K562 (cell line): Measurements from ENCODE around the gene NMRK2. TPM values are rescaled to one million over a fixed set of nuclear protein-coding genes. Genes with fewer than 3 reads are reported as not detected.
A peak's percentile ranks its signal among the peaks of the same experiment; 100 is the strongest.

Source experiments
- DACH1 ChIP-seq: fragments of 450-650 bp; IDR thresholded peaks from 2 replicates; pipeline ENCODE4 v1.6.1; 2018; ENCODE audit not compliant: partially characterized antibody
- GABPB1 ChIP-seq: sonication (generic); formaldehyde crosslinking; IDR thresholded peaks from 2 replicates; pipeline ENCODE4 v1.8.0; 2022; ENCODE audit warnings: mild to moderate bottlenecking, missing genetic modification reagents
- HLTF ChIP-seq: fragments of 450-650 bp; IDR thresholded peaks from 2 replicates; pipeline ENCODE4 v1.6.1; 2016
- NR2C2 ChIP-seq, 2 experiments: fragments of 200-800 bp in 1 of 2; sonication (Bioruptor generic) in 1 of 2; sonication (generic) in 1 of 2; formaldehyde crosslinking in 1 of 2; IDR thresholded peaks; 2 replicates each; pipeline versions ENCODE4 v1.6.1 to v1.8.0; 2016 to 2022; ENCODE audit warnings: mild to moderate bottlenecking in 1 of 2, missing compliant biosample characterization in 1 of 2, missing genetic modification characterization in 1 of 2, missing genetic modification reagents in 1 of 2
- ZEB2 ChIP-seq: fragments of 450-650 bp; IDR thresholded peaks from 2 replicates; pipeline ENCODE4 v1.6.1; 2016
- ZNF124 ChIP-seq: sonication (generic); formaldehyde crosslinking; IDR thresholded peaks from 2 replicates; pipeline ENCODE4 v1.8.1; 2022; ENCODE audit warnings: missing genetic modification reagents
- polyA plus RNA-seq, 8 experiments: library from polyadenylated mRNA; depleted of rRNA in 4 of 8; stranded (reverse) in 5 of 8; unstranded in 3 of 8; fragments of >200 nt; fragmentation: Nextera tagmentation in 2 of 8; fragmentation: Illumina TruSeq in 1 of 8; extraction: Ambion mirVana in 2 of 8; extraction: Trizol in 1 of 8; gene quantifications; 2 replicates each; pipeline versions ENCODE4 v1.2.1 to v1.2.3, GENCODE V29; 2011 to 2014; ENCODE audit warnings: inconsistent platforms in 1 of 8, missing spikeins in 1 of 8
- total RNA-seq, 7 experiments: library from RNA; depleted of rRNA in 6 of 7; stranded (reverse); fragments of >200 nt in 6 of 7; fragmentation: Illumina TruSeq in 2 of 7; extraction: Trizol in 2 of 7; gene quantifications; 2 replicates each; pipeline versions ENCODE4 v1.2.1 to v1.2.3, GENCODE V29; 2011 to 2021; ENCODE audit warnings: low replicate concordance in 1 of 7
- TF ChIP-seq, protein P1 (sequence below): fragments of 200-600 bp; sonication (generic); IDR thresholded peaks from one replicate; pipeline ENCODE4 v1.6.1; 2012; ENCODE audit warnings: mild to moderate bottlenecking, low read depth, low read length, inconsistent platforms
- TF ChIP-seq, protein P2 (sequence below): fragments of 450-650 bp; conservative IDR thresholded peaks from 2 replicates; pipeline ENCODE4 v1.6.1; 2016; ENCODE audit warnings: missing genetic modification characterization, low read depth, mild to moderate bottlenecking, missing compliant biosample characterization, moderate library complexity
- TF ChIP-seq, protein P3 (sequence below): fragments of 450-650 bp; formaldehyde crosslinking; IDR thresholded peaks from 2 replicates; pipeline ENCODE4 v1.4.0; 2020; ENCODE audit warnings: mild to moderate bottlenecking, moderate library complexity
- TF ChIP-seq, protein P4 (sequence below): fragments of 250-450 bp; sonication (Bioruptor Pico); IDR thresholded peaks from 2 replicates; pipeline ENCODE4 v1.9.0; 2021; ENCODE audit warnings: mild to moderate bottlenecking, inconsistent platforms

Gene NMRK2
- total and polyA plus RNA-seq, 9 of the 15 experiments (the other 6 are each of a cell fraction or from before 2014, with no cell fraction given) = not detected

DNA sequence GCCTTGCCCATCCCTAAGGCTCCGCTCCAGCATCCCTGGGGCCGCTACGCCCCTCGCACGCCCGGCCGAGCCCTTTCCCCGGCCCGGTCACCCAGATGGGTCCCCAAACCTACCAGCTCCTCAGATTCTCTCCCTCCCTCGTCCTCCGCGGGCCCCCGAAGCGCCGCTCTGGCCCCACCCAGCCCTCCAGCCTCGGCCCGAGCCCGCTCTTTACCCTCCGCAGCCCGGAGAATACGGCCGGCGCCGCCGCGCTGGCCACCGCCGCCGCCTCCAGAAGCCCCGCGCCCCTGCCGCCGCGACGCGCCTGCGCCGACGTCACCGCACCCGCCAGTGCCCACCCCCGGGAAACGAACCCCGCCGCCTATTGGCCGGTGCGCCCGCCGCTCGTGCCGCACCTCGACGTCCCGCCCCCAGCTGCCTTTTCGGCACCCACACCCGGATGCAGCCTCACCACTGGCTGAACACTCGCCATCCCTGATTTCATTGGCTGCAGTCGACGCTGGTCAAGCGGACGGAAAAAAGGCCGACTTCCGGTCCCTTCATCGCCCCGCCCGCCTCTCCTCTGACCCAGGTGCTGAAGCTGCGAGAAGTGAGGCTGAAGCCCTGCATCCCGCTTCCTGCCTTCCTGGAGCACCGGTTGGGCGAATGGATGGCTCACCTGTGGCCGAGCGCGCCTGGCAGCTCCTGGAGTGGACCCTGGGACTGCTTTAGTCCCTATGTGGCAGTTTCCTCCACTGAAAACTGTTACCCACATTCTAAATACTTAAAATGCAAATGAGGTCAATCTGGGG lies 38.1 kb downstream of the NMRK2 start, which contains the start of gene DAPK3 (continued):
- TF ChIP-seq, protein P1, sequence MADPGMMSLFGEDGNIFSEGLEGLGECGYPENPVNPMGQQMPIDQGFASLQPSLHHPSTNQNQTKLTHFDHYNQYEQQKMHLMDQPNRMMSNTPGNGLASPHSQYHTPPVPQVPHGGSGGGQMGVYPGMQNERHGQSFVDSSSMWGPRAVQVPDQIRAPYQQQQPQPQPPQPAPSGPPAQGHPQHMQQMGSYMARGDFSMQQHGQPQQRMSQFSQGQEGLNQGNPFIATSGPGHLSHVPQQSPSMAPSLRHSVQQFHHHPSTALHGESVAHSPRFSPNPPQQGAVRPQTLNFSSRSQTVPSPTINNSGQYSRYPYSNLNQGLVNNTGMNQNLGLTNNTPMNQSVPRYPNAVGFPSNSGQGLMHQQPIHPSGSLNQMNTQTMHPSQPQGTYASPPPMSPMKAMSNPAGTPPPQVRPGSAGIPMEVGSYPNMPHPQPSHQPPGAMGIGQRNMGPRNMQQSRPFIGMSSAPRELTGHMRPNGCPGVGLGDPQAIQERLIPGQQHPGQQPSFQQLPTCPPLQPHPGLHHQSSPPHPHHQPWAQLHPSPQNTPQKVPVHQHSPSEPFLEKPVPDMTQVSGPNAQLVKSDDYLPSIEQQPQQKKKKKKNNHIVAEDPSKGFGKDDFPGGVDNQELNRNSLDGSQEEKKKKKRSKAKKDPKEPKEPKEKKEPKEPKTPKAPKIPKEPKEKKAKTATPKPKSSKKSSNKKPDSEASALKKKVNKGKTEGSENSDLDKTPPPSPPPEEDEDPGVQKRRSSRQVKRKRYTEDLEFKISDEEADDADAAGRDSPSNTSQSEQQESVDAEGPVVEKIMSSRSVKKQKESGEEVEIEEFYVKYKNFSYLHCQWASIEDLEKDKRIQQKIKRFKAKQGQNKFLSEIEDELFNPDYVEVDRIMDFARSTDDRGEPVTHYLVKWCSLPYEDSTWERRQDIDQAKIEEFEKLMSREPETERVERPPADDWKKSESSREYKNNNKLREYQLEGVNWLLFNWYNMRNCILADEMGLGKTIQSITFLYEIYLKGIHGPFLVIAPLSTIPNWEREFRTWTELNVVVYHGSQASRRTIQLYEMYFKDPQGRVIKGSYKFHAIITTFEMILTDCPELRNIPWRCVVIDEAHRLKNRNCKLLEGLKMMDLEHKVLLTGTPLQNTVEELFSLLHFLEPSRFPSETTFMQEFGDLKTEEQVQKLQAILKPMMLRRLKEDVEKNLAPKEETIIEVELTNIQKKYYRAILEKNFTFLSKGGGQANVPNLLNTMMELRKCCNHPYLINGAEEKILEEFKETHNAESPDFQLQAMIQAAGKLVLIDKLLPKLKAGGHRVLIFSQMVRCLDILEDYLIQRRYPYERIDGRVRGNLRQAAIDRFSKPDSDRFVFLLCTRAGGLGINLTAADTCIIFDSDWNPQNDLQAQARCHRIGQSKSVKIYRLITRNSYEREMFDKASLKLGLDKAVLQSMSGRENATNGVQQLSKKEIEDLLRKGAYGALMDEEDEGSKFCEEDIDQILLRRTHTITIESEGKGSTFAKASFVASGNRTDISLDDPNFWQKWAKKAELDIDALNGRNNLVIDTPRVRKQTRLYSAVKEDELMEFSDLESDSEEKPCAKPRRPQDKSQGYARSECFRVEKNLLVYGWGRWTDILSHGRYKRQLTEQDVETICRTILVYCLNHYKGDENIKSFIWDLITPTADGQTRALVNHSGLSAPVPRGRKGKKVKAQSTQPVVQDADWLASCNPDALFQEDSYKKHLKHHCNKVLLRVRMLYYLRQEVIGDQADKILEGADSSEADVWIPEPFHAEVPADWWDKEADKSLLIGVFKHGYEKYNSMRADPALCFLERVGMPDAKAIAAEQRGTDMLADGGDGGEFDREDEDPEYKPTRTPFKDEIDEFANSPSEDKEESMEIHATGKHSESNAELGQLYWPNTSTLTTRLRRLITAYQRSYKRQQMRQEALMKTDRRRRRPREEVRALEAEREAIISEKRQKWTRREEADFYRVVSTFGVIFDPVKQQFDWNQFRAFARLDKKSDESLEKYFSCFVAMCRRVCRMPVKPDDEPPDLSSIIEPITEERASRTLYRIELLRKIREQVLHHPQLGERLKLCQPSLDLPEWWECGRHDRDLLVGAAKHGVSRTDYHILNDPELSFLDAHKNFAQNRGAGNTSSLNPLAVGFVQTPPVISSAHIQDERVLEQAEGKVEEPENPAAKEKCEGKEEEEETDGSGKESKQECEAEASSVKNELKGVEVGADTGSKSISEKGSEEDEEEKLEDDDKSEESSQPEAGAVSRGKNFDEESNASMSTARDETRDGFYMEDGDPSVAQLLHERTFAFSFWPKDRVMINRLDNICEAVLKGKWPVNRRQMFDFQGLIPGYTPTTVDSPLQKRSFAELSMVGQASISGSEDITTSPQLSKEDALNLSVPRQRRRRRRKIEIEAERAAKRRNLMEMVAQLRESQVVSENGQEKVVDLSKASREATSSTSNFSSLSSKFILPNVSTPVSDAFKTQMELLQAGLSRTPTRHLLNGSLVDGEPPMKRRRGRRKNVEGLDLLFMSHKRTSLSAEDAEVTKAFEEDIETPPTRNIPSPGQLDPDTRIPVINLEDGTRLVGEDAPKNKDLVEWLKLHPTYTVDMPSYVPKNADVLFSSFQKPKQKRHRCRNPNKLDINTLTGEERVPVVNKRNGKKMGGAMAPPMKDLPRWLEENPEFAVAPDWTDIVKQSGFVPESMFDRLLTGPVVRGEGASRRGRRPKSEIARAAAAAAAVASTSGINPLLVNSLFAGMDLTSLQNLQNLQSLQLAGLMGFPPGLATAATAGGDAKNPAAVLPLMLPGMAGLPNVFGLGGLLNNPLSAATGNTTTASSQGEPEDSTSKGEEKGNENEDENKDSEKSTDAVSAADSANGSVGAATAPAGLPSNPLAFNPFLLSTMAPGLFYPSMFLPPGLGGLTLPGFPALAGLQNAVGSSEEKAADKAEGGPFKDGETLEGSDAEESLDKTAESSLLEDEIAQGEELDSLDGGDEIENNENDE = no peak
- no peak for TF ChIP-seq DACH1
- TF ChIP-seq, protein P2, sequence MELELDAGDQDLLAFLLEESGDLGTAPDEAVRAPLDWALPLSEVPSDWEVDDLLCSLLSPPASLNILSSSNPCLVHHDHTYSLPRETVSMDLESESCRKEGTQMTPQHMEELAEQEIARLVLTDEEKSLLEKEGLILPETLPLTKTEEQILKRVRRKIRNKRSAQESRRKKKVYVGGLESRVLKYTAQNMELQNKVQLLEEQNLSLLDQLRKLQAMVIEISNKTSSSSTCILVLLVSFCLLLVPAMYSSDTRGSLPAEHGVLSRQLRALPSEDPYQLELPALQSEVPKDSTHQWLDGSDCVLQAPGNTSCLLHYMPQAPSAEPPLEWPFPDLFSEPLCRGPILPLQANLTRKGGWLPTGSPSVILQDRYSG (tag) = no peak
- no peak for TF ChIP-seq ZEB2
- no peak for TF ChIP-seq ZNF124 (CRISPR knock-in tag)
- TF ChIP-seq HLTF = no peak
- TF ChIP-seq NR2C2 (CRISPR knock-in tag; IDR thresholded peaks at IDR 0.05) = no peak
- no peak; the same call in 1 of the 2 replicates for TF ChIP-seq NR2C2 (tag; IDR thresholded peaks at IDR 0.05)
- TF ChIP-seq, protein P3, sequence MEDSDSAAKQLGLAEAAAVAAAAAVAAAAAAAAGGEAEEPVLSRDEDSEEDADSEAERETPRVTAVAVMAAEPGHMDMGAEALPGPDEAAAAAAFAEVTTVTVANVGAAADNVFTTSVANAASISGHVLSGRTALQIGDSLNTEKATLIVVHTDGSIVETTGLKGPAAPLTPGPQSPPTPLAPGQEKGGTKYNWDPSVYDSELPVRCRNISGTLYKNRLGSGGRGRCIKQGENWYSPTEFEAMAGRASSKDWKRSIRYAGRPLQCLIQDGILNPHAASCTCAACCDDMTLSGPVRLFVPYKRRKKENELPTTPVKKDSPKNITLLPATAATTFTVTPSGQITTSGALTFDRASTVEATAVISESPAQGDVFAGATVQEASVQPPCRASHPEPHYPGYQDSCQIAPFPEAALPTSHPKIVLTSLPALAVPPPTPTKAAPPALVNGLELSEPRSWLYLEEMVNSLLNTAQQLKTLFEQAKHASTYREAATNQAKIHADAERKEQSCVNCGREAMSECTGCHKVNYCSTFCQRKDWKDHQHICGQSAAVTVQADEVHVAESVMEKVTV (CRISPR knock-in tag) = no peak
- peak; percentile 98 for TF ChIP-seq GABPB1 (CRISPR knock-in tag)
- TF ChIP-seq, protein P4, sequence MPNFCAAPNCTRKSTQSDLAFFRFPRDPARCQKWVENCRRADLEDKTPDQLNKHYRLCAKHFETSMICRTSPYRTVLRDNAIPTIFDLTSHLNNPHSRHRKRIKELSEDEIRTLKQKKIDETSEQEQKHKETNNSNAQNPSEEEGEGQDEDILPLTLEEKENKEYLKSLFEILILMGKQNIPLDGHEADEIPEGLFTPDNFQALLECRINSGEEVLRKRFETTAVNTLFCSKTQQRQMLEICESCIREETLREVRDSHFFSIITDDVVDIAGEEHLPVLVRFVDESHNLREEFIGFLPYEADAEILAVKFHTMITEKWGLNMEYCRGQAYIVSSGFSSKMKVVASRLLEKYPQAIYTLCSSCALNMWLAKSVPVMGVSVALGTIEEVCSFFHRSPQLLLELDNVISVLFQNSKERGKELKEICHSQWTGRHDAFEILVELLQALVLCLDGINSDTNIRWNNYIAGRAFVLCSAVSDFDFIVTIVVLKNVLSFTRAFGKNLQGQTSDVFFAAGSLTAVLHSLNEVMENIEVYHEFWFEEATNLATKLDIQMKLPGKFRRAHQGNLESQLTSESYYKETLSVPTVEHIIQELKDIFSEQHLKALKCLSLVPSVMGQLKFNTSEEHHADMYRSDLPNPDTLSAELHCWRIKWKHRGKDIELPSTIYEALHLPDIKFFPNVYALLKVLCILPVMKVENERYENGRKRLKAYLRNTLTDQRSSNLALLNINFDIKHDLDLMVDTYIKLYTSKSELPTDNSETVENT (CRISPR knock-in tag) = 0 out of 2 replicates have a peak, but pooled peaks have one; percentile 35
